A549 treated with CpdA at 1 μM for 4 hours (cell line): ENCODE data around the gene ZDHHC16. TPM values are rescaled to one million over a fixed set of nuclear protein-coding genes. Genes with fewer than 3 reads are reported as not detected.

ENCODE experiments used
- total RNA-seq: library from RNA; stranded (reverse); fragments of 200-300 nt; extraction: Qiagen RNA extraction; gene quantifications from 5 replicates; pipeline ENCODE4 v1.2.3, GENCODE V29; 2022; ENCODE audit warnings: low read depth

Gene ZDHHC16
- 40.5 to 54.5 TPM (median 52.8 TPM) in 5 replicates for total RNA-seq

GRCh38 chr10:97445722-97446639, at the start of gene ZDHHC16, which contains the start of gene EXOSC1:
TSS of gene ZDHHC16 (plus strand) at chr10:97446175. CDS start at chr10:97451676, 5,501 bp downstream.
TSS of gene EXOSC1 (minus strand) at chr10:97446006. CDS start at chr10:97445985, 21 bp downstream.

GRCh38 chr10:97400665-97401454, 45.1 kb upstream of the ZDHHC16 start, which contains the start of gene RRP12:
TSS of gene RRP12 (minus strand) at chr10:97401340. CDS start at chr10:97401231, 109 bp downstream.

GRCh38 chr10:97425964-97426775, 19.8 kb upstream of the ZDHHC16 start, which contains the start of gene PGAM1:
TSS of gene PGAM1 (plus strand) at chr10:97426191. CDS start at chr10:97426308, 117 bp downstream.

GRCh38 chr10:97498076-97498840, 52.3 kb downstream of the ZDHHC16 start, which contains the start of gene MMS19:
TSS of gene MMS19 (minus strand) at chr10:97498422. CDS start at chr10:97498384, 38 bp downstream.

GRCh38 chr10:97498841-97499560, 53.0 kb downstream of the ZDHHC16 start, which contains the start of gene UBTD1:
TSS of gene UBTD1 (plus strand) at chr10:97498924. CDS start at chr10:97499204, 280 bp downstream.

Other genes with a start within 250 kb of the ZDHHC16 start
- gene ARHGAP19, start 153.5 kb upstream of the ZDHHC16 start, total RNA-seq = 4.4 to 6.2 TPM (median 5.1 TPM) in 5 replicates
- 0.93 to 2.1 TPM (median 1.9 TPM) in 5 replicates for gene FRAT1, start 126.9 kb upstream of the ZDHHC16 start, total RNA-seq
- gene FRAT2, start 111.4 kb upstream of the ZDHHC16 start, total RNA-seq = 5.2 to 8.8 TPM (median 8.4 TPM) in 5 replicates
- gene RRP12, start 44.8 kb upstream of the ZDHHC16 start, total RNA-seq = 54.6 to 69.6 TPM (median 63.0 TPM) in 5 replicates
- 576 to 660 TPM (median 632 TPM) in 5 replicates for gene PGAM1, start 20.0 kb upstream of the ZDHHC16 start, total RNA-seq
- 49.4 to 60.0 TPM (median 57.8 TPM) in 5 replicates for gene EXOSC1, start 169 bp upstream of the ZDHHC16 start, total RNA-seq
- gene MMS19, start 52.2 kb downstream of the ZDHHC16 start, total RNA-seq = 43.9 to 50.0 TPM (median 45.7 TPM) in 5 replicates
- gene UBTD1, start 52.7 kb downstream of the ZDHHC16 start, total RNA-seq = 12.0 to 19.6 TPM (median 19.1 TPM) in 5 replicates
- gene ANKRD2, start 126.6 kb downstream of the ZDHHC16 start, total RNA-seq = 2.5 to 4.8 TPM (median 4.0 TPM) in 5 replicates
- gene HOGA1, start 138.2 kb downstream of the ZDHHC16 start, total RNA-seq = 0.81 to 2.0 TPM (median 1.3 TPM) in 5 replicates
- gene C10orf62, start 143.5 kb downstream of the ZDHHC16 start, total RNA-seq = 0.12 TPM in 1 of 5 replicates, not detected in the others
- 3.7 to 9.1 TPM (median 7.8 TPM) in 5 replicates for gene MORN4, start 187.3 kb downstream of the ZDHHC16 start, total RNA-seq
- 25.8 to 31.9 TPM (median 30.9 TPM) in 5 replicates for gene PI4K2A, start 194.5 kb downstream of the ZDHHC16 start, total RNA-seq
- 62.7 to 115 TPM (median 89.2 TPM) in 5 replicates for gene AVPI1, start 241.1 kb downstream of the ZDHHC16 start, total RNA-seq